NT2/D1 (cell line): ENCODE data around the gene RPS14.

Source experiments
- YY1 ChIP-seq: IDR thresholded peaks from 2 replicates; pipeline ENCODE4 v1.6.1; 2011; ENCODE audit not compliant: insufficient read length, insufficient read depth
- ZNF274 ChIP-seq: IDR thresholded peaks from 2 replicates; pipeline ENCODE4 v1.6.1; 2011; ENCODE audit warnings: mild to moderate bottlenecking, low read depth, low read length

DNA sequence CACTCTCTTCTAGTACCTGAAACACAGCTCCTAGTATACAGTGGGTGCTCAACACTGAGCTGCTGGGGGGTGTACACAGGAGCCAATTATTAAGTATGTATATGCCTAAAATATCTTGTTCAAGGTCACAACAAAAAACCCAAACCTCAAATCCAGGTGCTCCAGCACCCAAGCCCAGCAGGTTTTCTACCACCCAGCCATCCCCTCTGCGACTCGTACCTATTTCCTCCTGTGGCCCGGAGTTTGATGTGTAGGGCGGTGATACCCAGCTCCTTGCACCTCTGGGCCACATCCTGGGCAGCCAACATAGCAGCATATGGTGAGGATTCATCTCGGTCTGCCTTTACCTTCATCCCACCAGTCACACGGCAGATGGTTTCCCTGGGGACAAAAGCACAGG is 3.0 kb downstream of the RPS14 start:
- TF ChIP-seq ZNF274 (no peak), YY1 (no peak)
